GM21825 (cell line): ENCODE data around the gene OR2V1.
"Not testable (repeated sequence)": the region's sequence is repeated elsewhere in the genome, so short reads cannot be mapped to it uniquely, and the experiment has no call there.

Experiments
- ATAC-seq: cut with Tn5 transposase; IDR thresholded peaks from one replicate; pipeline ENCODE4 v1.9.1; 2021; ENCODE audit warnings: mild to moderate bottlenecking, moderate library complexity; ENCODE audit not compliant: unreplicated experiment

Gene OR2V1

GRCh38 chr5:181160755-181161533 is 30.0 kb upstream of the OR2V1 start:
- ATAC-seq = not testable (repeated sequence)

- peak; percentile 49 for ATAC-seq
Observed at GRCh38 chr5:181160152-181160754, 29.3 kb upstream of the OR2V1 start.

DNA sequence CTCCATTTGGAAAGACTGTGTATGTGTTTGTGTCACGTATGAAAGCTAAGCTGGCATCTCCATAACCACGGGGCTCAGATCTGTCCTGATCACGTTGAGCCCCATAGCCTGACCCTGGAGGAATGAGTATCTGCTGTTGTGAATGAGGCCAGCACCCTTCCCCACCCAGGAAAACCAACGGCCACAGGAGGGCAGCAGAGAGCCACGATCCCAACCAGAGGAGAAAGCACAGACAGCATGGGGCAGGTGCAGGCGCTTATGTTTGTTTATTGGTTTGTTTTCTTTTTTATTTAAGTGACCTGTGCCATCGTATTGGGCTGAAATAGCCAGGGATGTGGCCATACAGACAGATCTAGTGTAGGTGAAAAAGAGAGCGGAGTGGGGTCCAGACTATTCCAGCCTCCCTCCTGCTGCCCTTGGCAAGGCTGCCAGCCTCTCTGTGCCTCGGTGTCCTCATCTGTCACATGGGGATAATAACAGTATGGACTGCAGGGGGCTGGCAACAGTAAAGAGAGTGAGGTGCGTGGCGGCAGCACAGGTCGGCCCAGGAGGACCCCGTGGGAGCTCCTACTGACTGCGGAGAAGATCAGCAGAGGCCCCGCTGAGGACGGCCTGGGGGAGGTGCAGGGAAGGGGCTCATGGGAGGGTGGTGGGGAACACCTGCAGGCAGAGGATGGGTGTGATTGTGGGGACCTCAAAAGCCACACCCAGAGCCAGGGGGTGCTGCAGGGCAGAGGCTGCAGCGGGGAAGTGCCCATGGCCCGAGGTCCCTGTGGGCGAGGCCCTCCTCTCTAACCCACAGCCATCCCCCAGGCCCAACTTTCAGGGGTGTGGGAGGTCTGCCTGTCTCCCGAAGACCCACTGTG is 28.6 kb upstream of the OR2V1 start:
- ATAC-seq = peak; percentile 48

DNA sequence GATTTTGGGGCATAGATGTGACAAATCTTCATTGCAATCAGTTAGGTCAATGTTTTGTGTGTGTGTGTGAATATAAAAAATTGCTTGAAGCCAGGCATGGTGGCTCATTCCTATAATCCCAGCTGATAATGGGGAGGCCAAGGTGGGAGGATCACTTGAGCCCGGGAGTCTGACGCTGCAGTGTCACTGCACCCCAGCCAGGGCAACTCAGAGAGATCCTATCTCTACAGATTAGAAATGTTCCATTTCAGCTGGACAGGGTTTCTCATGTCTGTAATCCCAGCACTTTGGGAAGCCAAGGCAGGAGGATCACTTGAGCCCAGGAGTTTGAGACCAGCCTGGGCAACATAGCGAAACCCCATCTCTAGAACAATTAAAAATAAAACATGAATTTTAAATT is 27.9 kb upstream of the OR2V1 start:
- ATAC-seq = no peak

DNA sequence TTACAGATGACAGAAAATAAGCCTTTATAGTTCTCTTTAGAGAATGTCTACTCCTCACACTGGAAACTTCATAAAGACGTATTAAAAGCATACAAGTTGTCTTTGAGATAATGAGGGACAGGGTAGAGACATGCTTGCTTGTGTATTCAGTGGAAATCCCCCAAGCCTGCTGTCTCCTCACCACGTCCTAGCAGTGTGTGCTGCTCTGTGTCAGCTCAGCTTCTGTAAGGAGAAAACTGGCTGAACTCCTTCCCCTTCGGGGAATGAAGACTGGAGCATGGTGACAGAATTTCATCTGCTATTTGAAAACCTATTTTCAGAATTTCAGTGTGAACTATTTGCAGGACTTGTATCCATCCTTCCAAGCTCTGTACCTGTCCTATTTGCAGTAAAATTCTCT is 25.8 kb upstream of the OR2V1 start:
- no peak for ATAC-seq

- ATAC-seq = no peak
Observed at GRCh38 chr5:181153814-181154213, 22.8 kb upstream of the OR2V1 start.

- ATAC-seq = no peak
Observed at GRCh38 chr5:181152406-181152805, 21.4 kb upstream of the OR2V1 start.

DNA sequence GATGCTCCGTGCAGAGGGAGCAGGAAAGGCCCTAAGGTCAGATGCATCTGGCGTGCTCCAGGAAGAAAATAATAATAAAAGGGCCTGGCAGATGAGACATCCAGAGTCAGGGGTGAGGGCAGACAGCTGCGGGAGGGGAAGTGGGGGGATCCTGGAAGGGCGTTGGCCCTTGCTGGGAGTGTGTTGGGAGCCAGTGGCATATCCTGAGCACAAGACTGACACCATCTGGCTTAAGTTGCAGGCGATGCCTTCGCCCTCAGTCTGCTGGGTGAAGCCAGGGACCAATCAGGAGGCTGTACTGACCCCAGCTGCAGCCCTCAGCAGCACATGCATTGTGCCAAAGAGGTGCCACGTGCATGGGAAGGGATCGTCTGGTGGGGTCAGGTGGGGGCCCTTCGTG is 20.2 kb upstream of the OR2V1 start:
- ATAC-seq = no peak

DNA sequence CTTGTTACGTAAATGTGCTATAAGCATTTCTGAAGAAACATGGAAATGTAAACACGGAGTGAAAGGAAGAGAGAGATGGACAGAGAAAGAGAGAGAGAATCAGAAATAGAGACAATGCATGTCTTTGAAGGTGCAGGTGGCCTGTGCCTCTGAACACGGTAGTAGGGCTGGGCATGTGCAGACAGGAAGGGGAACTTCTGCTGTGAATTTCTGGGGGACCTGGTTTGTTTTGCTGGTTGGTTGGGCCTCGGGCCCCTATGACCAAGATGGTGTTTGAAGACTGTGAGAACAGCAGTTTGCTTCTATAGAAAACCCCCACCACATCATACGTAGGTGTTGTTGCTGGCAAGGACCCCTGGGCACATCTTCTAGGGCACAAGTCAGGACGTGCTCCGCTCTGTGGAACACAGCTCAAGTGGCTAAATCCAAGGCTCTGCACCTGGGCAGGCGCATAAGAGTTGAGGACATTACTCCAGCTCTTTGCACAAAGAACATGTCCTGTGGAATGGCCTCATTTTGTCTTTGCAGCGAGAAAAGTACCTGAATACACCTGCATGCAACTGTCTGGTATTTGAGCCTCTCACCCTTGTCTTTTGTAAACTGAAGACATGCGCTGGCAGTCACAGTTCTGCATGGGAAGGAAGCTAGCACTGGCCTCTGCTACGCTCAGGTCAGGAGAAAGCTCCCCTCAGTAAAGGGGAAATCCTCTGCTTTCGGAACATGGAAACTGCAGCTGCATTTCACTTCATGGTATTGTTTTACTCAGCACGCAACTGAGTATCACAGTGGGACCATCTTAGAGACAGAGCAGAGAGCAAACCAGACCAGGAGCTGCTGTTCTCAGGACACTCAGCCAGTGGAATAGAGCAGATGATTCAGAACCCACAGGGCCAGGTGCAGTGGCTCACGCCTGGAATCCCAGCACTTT is 19.1 kb upstream of the OR2V1 start:
- ATAC-seq = no peak

GRCh38 chr5:181149355-181149754 is 18.4 kb upstream of the OR2V1 start:
- no peak for ATAC-seq

GRCh38 chr5:181146927-181147636 is 16.1 kb upstream of the OR2V1 start, which contains the start of gene OR2V2:
Gene OR2V2, plus strand, starts transcription at chr5:181147586. Its CDS starts 7,357 bp downstream, at chr5:181154943.
- ATAC-seq = not testable (repeated sequence)

- ATAC-seq = no peak
Observed at GRCh38 chr5:181145133-181145532, 14.2 kb upstream of the OR2V1 start.

DNA sequence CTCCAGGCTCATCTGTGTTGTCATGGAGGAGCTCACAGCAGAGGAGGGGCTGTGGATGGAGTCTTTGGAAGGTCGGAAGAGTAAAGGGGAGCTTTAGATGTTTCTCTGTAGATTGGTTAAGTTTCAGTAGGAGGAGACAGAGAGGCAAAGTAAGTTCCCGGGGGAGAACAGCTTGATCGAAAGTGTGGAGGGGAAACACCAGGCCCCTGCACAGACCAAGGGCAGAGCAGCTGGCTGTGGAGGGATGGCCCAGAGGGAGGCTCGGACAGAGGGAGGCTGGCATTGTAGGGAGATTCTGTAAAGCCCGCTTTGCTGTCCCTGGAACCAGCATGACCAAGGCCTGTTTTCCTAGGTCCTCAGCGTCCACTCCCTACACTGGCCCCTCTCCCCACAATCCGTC is 11.1 kb upstream of the OR2V1 start:
- ATAC-seq = no peak

GRCh38 chr5:181140766-181141165 is 9.8 kb upstream of the OR2V1 start:
- no peak for ATAC-seq

DNA sequence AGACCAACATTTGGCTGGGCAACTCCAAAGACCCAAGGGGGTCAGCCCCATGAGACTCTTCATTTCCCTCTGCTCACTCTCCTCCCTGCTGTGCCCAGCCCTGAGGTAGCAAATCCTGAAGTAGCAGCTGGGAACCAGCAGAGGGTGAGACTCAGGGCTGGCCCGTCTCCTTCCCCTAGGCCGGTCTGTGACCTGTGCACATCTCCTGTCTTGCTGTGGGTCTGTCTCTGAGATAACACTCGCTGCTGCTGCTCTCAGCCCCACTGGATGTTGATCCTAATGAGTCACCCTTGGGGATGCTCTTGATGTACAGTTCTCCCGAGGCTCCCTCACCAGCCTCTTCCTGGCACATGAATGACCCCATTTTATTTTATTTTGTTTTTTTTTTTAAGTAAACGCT is 7.3 kb upstream of the OR2V1 start:
- ATAC-seq = no peak

DNA sequence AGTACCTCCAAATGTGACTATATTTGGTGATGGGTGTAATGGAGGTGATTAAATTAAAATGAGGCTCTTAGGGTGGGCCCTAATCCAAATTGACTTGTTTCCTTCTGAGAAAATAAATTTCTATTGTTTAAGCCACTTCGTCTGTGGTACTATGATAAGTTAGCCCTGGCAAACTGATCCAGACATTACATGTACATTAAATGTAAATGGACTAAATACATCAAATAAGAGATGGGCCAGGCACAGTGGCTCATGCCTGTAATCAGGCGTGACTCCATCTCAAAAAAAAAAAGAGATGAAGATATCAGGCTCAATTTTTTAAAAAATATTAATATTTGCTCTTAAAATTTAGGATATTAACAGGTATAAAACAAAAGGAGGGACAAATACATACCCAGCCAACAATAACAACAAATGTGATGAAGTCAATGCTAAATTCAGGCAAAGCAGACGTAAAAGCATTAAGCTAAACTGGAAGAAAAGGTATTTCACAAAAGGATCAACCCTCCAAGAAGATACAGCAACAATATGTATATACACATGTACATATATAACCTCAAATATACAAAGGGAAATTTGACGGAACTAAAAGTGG is 5.5 kb upstream of the OR2V1 start:
- ATAC-seq = no peak

DNA sequence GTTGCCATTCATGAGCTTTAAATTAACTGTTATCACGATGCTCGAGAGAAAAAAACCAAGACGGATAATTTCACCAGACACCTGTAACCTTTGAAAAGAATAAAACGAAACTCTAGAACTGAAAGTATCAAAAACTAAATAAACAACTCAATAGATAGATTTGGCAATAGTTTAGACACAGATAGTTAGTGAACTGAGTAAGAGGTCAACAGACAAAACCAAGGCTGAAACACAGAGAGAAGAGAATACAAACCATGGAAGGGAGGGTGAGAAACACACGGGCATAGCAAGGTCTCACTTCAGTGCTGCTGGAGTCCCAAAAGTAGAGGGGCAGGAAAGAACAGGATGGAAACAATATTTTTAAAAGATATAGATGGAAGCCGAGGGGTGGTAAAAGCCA is 3.3 kb upstream of the OR2V1 start:
- ATAC-seq = no peak

DNA sequence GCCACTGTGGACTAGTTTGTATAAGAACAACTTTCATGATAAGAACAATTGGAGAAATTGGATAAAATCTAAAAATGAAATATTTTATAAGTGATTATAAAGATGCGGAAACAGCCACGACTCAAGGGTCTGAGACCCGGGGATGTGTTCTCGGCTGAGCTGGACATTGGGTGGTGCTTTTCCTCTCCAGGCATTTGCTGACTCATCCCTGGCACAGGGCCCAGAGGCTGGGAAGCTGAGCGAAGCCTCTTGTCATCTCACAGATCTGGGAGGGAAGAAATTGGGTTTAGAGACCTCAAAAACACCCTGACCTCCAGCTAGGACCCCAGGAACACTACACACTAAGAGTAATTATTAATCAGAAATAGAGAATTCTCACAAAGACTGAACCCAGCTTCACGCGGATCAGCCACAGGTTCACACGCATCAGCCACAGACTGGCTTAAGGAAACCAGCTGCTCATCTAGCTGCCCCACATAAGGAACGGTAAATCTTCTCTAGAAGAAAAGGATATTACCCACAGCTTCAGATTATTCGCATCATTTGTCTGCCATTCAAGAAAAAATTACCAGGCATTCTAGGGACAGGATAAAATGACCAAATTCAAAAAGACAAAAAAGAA is 2.8 kb upstream of the OR2V1 start:
- ATAC-seq = no peak

- ATAC-seq = no peak
Observed at GRCh38 chr5:181133083-181133482, 2.1 kb upstream of the OR2V1 start.
